ENCODE measurements around the gene PIP5KL1.

DNA sequence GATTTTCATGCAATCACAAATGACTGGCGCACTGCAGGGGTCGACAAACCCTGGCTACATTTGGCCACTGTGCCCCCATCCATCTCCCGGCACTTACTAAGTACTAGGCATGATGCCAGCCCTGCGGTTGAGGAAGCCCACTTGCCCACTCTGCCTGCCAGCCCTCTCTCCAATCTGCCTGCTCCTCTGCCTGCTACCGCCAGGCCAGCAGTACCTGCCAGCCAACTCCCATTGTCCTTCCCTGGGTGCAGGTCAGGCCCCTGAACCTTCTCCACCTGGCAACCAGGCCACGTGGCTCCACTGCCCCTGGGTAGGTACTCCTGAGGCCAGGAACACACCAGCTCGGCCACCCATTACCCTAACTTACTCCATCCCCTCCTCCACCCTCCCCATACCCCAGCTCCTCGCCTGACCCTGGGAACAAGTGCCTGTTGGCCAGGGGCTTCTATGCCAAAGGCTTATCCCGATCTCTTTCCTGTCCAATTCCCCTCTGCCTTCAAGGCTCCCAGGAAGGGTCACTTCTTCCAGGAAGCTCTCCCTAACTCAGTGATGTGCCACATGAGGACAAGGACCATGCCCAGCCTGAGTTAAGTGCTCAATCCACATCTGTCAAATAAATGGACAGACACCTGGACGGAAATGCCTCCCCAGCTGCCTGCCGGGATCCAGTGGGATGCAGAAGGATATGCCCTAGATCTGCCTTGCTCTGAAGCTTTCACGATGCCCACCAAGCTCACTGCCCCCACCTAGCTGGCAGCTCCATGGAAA lies 43.6 kb upstream of the PIP5KL1 start:
- TF ChIP-seq, protein P1, sequence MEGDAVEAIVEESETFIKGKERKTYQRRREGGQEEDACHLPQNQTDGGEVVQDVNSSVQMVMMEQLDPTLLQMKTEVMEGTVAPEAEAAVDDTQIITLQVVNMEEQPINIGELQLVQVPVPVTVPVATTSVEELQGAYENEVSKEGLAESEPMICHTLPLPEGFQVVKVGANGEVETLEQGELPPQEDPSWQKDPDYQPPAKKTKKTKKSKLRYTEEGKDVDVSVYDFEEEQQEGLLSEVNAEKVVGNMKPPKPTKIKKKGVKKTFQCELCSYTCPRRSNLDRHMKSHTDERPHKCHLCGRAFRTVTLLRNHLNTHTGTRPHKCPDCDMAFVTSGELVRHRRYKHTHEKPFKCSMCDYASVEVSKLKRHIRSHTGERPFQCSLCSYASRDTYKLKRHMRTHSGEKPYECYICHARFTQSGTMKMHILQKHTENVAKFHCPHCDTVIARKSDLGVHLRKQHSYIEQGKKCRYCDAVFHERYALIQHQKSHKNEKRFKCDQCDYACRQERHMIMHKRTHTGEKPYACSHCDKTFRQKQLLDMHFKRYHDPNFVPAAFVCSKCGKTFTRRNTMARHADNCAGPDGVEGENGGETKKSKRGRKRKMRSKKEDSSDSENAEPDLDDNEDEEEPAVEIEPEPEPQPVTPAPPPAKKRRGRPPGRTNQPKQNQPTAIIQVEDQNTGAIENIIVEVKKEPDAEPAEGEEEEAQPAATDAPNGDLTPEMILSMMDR (IDR thresholded peaks at IDR 0.05; ENCODE audit: poor library complexity): no peak
- no peak for TF ChIP-seq EZH2 (IDR thresholded peaks at IDR 0.05; ENCODE audit: borderline replicate concordance)
